ENCODE data around the gene ZIC1.

Gene ZIC1

GRCh38 chr3:147462856-147463255, 53.7 kb downstream of the ZIC1 start:
- no peak for DNase-seq (ENCODE audit: low read depth, low spot score)
- H3K27ac ChIP-seq: no peak overlapping the region
